ENCODE results near the gene PTCH1. TPM values are rescaled to one million over a fixed set of nuclear protein-coding genes. Genes with fewer than 3 reads are reported as not detected.

Gene PTCH1
- total and polyA plus RNA-seq, 4 donors: 3.1 to 31.1 (median 12.1) TPM

- WGBS, 2 donors: 53 to 62% methylated on average over 2 of the region's 2 CpGs
- peak; percentile 62 to 96 (median 91) for DNase-seq
- no peak for TF ChIP-seq CTCF (IDR thresholded peaks at IDR 0.05; ENCODE audit: control extremely low read depth, extremely low read depth)
Measured at GRCh38 chr9:95406121-95406520, 110.7 kb downstream of the PTCH1 start.

GRCh38 chr9:95399261-95399660, 117.5 kb downstream of the PTCH1 start:
- H3K9me3 ChIP-seq (ENCODE audit: control insufficient read depth in 4 of 4, insufficient read depth in 3 of 4, low read length in 3 of 4): no peaks in the 10 kb centered on the region
- H3K4me1 ChIP-seq (ENCODE audit: control insufficient read depth in 5 of 5, insufficient read depth in 5 of 5, low read length in 5 of 5): no peaks in the 10 kb centered on the region
- DNase-seq (no peak), ATAC-seq (ENCODE audit: insufficient read depth, low FRiP score) (no peak)
- WGBS, 2 donors: 88 to 94% methylated on average over 4 of the region's 4 CpGs
- H3K36me3 ChIP-seq (ENCODE audit: control insufficient read depth in 4 of 4, insufficient read depth in 4 of 4, low read length in 4 of 4): no peaks in the 10 kb centered on the region
- H3K27ac ChIP-seq (ENCODE audit: low read depth in 1 of 2, low read length in 1 of 2): no peak overlapping the region
- no peak overlapping the region for H3K4me3 ChIP-seq
- no peaks in the 10 kb centered on the region for H3K27me3 ChIP-seq (ENCODE audit: control insufficient read depth in 3 of 3, insufficient read depth in 3 of 3, low read length in 2 of 3)
- H3K9ac ChIP-seq (ENCODE audit: insufficient read depth in 1 of 2, low read length in 2 of 2): no peak overlapping the region
- no peak for TF ChIP-seq CTCF (IDR thresholded peaks at IDR 0.05; ENCODE audit: control extremely low read depth, extremely low read depth)

More at GRCh38 chr9:95406121-95406520, 110.7 kb downstream of the PTCH1 start:
- Histone ChIP-seq H3K9ac (ENCODE audit: insufficient read depth in 1 of 2, low read length in 2 of 2) (peak overlapping the region in 1 of 2 donors; percentile 47), H3K9me3 (ENCODE audit: control insufficient read depth in 4 of 4, insufficient read depth in 3 of 4, low read length in 3 of 4) (no peaks in the 10 kb centered on the region), H3K27me3 (ENCODE audit: control insufficient read depth in 3 of 3, insufficient read depth in 3 of 3, low read length in 2 of 3) (no peaks in the 10 kb centered on the region), H3K4me3 (no peak overlapping the region), H3K4me1 (ENCODE audit: control insufficient read depth in 5 of 5, insufficient read depth in 5 of 5, low read length in 5 of 5) (peaks cover 0 to 29% (median 0%) of the 10 kb centered on the region in 5 donors), H3K27ac (ENCODE audit: low read depth in 1 of 2, low read length in 1 of 2) (no peak overlapping the region), H3K36me3 (ENCODE audit: control insufficient read depth in 4 of 4, insufficient read depth in 4 of 4, low read length in 4 of 4) (no peaks in the 10 kb centered on the region)
- ATAC-seq (ENCODE audit: insufficient read depth, low FRiP score): no peak

Small RNA genes lying within 50 kb of the gene (small RNA-seq; reads per million reads assigned to genes)
- not detected for gene MT1P1 (ENCODE audit: low replicate concordance)

Other genes starting within 250 kb of the PTCH1 start
- 10 to 100 TPM; 12.4 to 20.0 TPM for gene FANCC, start 199.3 kb downstream of the PTCH1 start, total RNA-seq
- gene FANCC, start 199.3 kb downstream of the PTCH1 start, polyA plus RNA-seq: 1 to 10 TPM; 4.4 to 5.1 TPM